Caco-2 (cell line): ENCODE data around the gene GULP1. TPM values are rescaled to one million over a fixed set of nuclear protein-coding genes. Genes with fewer than 3 reads are reported as not detected.

ENCODE experiments used
- BruUV-seq: library from RNA; stranded (reverse); fragments of 400-500 nt; replicated peaks from 2 replicates; lab custom pipeline; 2021; lab: Mats Ljungman, UMichigan
- CTCF ChIA-PET: fragments of 300-600 bp; sonication (Branson Sonifier 250); formaldehyde crosslinking; loops from one replicate; lab custom pipeline; 2022; ENCODE audit warnings: antibody characterized with exemption; lab: Charles Lee
- POLR2A ChIA-PET: fragments of 300-600 bp; sonication (Branson Sonifier 250); formaldehyde crosslinking; loops from one replicate; lab custom pipeline; 2022; ENCODE audit warnings: antibody characterized with exemption; lab: Charles Lee
- DNase-seq, 2 experiments: peaks; one replicate each; pipeline versions ENCODE4 v3.0.0 to v3.0.0-alpha.2; 2020 to 2022
- H3K27me3 ChIP-seq: replicated peaks from 2 replicates; pipeline ENCODE4 v1.6.0; 2011; ENCODE audit warnings: low read length; ENCODE audit not compliant: control insufficient read depth, insufficient read depth
- H3K36me3 ChIP-seq: 2 replicates; pipeline ENCODE4 v1.5.1; 2011; ENCODE audit warnings: low read length; ENCODE audit not compliant: control insufficient read depth, insufficient read depth
- H3K4me1 ChIP-seq: fragments of 250-450 bp; sonication (Bioruptor Pico); 2 replicates; pipeline ENCODE4 v1.5.1; 2020; ENCODE audit warnings: mild to moderate bottlenecking
- H3K4me3 ChIP-seq: 2 replicates; pipeline ENCODE4 v1.5.1; 2011; ENCODE audit warnings: low read depth, mild to moderate bottlenecking, control low read depth, low read length
- H3K9me3 ChIP-seq: fragments of 250-450 bp; sonication (Bioruptor Pico); 2 replicates; pipeline ENCODE4 v1.5.1; 2020; ENCODE audit warnings: mild to moderate bottlenecking, moderate library complexity
- H3K27ac Mint-ChIP-seq: one replicate; pipeline ENCODE4 v1.8.0; 2022; ENCODE audit warnings: mixed read lengths; ENCODE audit not compliant: unreplicated experiment
- H3K27me3 Mint-ChIP-seq: one replicate; pipeline ENCODE4 v1.8.0; 2022; ENCODE audit warnings: mixed read lengths; ENCODE audit not compliant: insufficient read depth, unreplicated experiment
- H3K36me3 Mint-ChIP-seq: one replicate; pipeline ENCODE4 v1.8.0; 2022; ENCODE audit warnings: mild to moderate bottlenecking, mixed read lengths; ENCODE audit not compliant: insufficient read depth, unreplicated experiment
- H3K4me1 Mint-ChIP-seq: one replicate; pipeline ENCODE4 v1.8.0; 2022; ENCODE audit warnings: low read depth, mixed read lengths; ENCODE audit not compliant: unreplicated experiment
- H3K4me3 Mint-ChIP-seq: one replicate; pipeline ENCODE4 v1.8.0; 2022; ENCODE audit warnings: mild to moderate bottlenecking, moderate library complexity, mixed read lengths; ENCODE audit not compliant: unreplicated experiment
- H3K9me3 Mint-ChIP-seq: one replicate; pipeline ENCODE4 v1.8.0; 2022; ENCODE audit warnings: mixed read lengths; ENCODE audit not compliant: unreplicated experiment
- CTCF ChIP-seq, 2 experiments: fragments of 200-600 bp in 1 of 2; IDR thresholded peaks; 1 replicate in 1 of 2; 2 replicates in 1 of 2; pipeline versions ENCODE4 v1.5.1 to v1.8.0; 2011 to 2022; ENCODE audit warnings: antibody characterized with exemption in 1 of 2, control low read depth in 1 of 2, inconsistent platforms in 1 of 2, low read depth in 1 of 2, low read length in 1 of 2, mild to moderate bottlenecking in 1 of 2, moderate library complexity in 1 of 2; ENCODE audit not compliant: insufficient read depth in 1 of 2, severe bottlenecking in 1 of 2, unreplicated experiment in 1 of 2
- intact Hi-C: fragments of 100-400 bp; cut with micrococcal nuclease; formaldehyde crosslinking; loops from one replicate; pipeline ENCODE4 v1.10.0; 2022; ENCODE audit not compliant: unreplicated experiment
- total RNA-seq: library from RNA; stranded (reverse); gene quantifications from 2 replicates; pipeline ENCODE4 v1.2.3, GENCODE V29; 2022

GULP1 gene
- total RNA-seq, 1 experiment from 2014 or later = 32.4 TPM

GRCh38 chr2:188582211-188582610, 290.5 kb downstream of the GULP1 start:
- H3K27ac Mint-ChIP-seq = no peak overlapping the region
- no peaks in the 10 kb centered on the region for H3K9me3 Mint-ChIP-seq
- no peaks in the 10 kb centered on the region for H3K27me3 Mint-ChIP-seq
- no peaks in the 10 kb centered on the region for H3K4me1 Mint-ChIP-seq
- no peaks in the 10 kb centered on the region for H3K36me3 Mint-ChIP-seq
- POLR2A ChIA-PET = no interaction called here
- CTCF ChIA-PET = no interaction called here
- no peaks in the 10 kb centered on the region for H3K4me1 ChIP-seq
- H3K27me3 ChIP-seq = no peaks in the 10 kb centered on the region
- intact Hi-C loops = no loop called here
- H3K9me3 ChIP-seq = no peaks in the 10 kb centered on the region
- DNase-seq = no peak
- TF ChIP-seq CTCF (IDR thresholded peaks at IDR 0.05; ENCODE audit: insufficient read depth in 1 of 2, low read depth in 1 of 2, low read length in 1 of 2, severe bottlenecking in 1 of 2, unreplicated experiment in 1 of 2) = no peak
- no peaks in the 10 kb centered on the region for H3K36me3 ChIP-seq
- no TSS peak for BruUV-seq
- H3K4me3 Mint-ChIP-seq = no peak overlapping the region
- H3K4me3 ChIP-seq = no peak overlapping the region

DNA sequence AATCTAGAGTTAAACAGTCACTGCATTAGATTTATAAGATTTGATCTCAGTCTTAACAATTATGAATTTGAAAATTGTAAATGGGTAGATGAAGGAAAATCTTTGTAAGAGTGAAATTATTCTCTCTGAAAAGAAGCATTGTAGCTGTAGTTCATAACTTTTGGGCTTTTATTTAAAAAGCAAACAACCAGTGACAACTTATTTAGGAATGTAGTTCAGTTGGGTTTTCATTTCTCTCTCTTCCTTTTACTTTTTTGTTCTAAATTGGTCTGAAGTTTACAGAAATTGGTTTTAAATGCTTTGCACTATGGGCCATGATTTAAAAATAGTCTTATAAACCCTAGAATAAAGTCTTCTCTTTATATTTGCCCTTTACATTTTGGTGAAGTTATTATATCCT, 296.6 kb downstream of the GULP1 start:
- Mint-ChIP-seq H3K27ac (no peak overlapping the region), H3K4me1 (no peaks in the 10 kb centered on the region), H3K27me3 (no peaks in the 10 kb centered on the region), H3K36me3 (no peaks in the 10 kb centered on the region), H3K9me3 (no peaks in the 10 kb centered on the region), H3K4me3 (no peak overlapping the region)
- no peaks in the 10 kb centered on the region for H3K9me3 ChIP-seq
- H3K27me3 ChIP-seq = no peaks in the 10 kb centered on the region
- ChIA-PET POLR2A (no interaction called here), CTCF (no interaction called here)
- TF ChIP-seq CTCF (IDR thresholded peaks at IDR 0.05; ENCODE audit: insufficient read depth in 1 of 2, low read depth in 1 of 2, low read length in 1 of 2, severe bottlenecking in 1 of 2, unreplicated experiment in 1 of 2) = no peak
- intact Hi-C loops = no loop called here
- no peaks in the 10 kb centered on the region for H3K36me3 ChIP-seq
- BruUV-seq = no TSS peak
- H3K4me3 ChIP-seq = no peak overlapping the region
- H3K4me1 ChIP-seq = no peaks in the 10 kb centered on the region
- DNase-seq = no peak

GRCh38 chr2:188596054-188596453, 304.4 kb downstream of the GULP1 start:
- Mint-ChIP-seq H3K4me3 (no peak overlapping the region), H3K36me3 (no peaks in the 10 kb centered on the region), H3K27ac (no peak overlapping the region), H3K4me1 (no peaks in the 10 kb centered on the region), H3K27me3 (no peaks in the 10 kb centered on the region), H3K9me3 (no peaks in the 10 kb centered on the region)
- H3K27me3 ChIP-seq = no peaks in the 10 kb centered on the region
- no peaks in the 10 kb centered on the region for H3K9me3 ChIP-seq
- CTCF ChIA-PET = no interaction called here
- POLR2A ChIA-PET = no interaction called here
- no peak for DNase-seq
- intact Hi-C loops = no loop called here
- BruUV-seq = no TSS peak
- no peaks in the 10 kb centered on the region for H3K36me3 ChIP-seq
- 0 out of 2 replicates have a peak, but pooled peaks cover 5% of the 10 kb centered on the region for H3K4me1 ChIP-seq
- no peak for TF ChIP-seq CTCF (IDR thresholded peaks at IDR 0.05; ENCODE audit: insufficient read depth in 1 of 2, low read depth in 1 of 2, low read length in 1 of 2, severe bottlenecking in 1 of 2, unreplicated experiment in 1 of 2)
- H3K4me3 ChIP-seq = no peak overlapping the region
